ENCODE data around the gene SMIM1.

The SMIM1 gene

DNA sequence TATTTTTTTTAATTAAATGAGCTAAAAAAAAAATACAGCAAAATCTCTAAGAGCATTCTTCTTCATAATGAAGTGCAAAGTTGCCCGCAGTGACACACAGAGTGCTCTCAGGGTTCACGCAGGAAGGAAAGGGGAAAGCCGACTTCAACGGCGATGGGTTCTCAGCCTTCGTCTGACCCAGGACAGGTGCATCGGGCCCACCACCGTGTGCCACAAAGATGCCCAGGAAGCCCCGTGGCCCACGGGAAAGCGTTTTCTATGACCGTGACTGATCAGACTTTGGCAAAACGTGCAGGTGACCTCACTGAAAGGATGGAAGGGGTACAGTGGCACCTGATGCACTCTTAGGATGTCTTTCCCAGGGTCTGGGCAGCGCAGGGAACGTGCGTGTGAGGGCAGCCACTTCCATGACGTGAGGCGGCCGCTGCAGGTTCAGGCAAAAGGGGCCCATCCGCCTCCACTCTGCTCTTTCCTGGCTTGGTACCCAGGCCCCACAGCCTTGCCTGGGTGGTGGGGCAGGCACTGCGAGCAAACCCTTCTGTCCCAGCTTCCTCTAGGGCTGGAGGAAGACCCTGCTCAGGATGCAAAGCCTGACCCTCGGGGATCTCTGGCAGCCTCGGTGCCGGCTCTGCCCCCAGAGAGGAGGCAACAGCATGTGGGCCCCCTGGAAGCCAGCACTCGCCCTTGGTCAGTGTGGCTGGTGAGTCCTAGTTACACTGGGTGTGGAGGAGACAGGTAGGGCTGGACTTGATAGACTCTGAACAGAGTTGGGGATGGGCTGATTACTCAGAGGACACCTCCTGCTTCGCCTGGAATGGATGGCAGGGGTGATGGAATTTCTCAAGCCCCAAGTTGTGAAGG is 15.4 kb downstream of the SMIM1 start:
- Histone ChIP-seq H3K4me3 (ENCODE audit: low read length, poor library complexity, severe bottlenecking) (no peak overlapping the region), H3K36me3 (ENCODE audit: insufficient read depth, low read length) (peaks cover 53% of the 10 kb centered on the region; the same call in 1 of the 2 replicates), H3K9ac (ENCODE audit: low read depth, low read length, poor library complexity, severe bottlenecking) (no peak overlapping the region), H3F3A (ENCODE audit: low read depth) (no peaks in the 10 kb centered on the region), H3K4me2 (ENCODE audit: low read depth, low read length, poor library complexity, severe bottlenecking) (no peak overlapping the region), H3K9me2 (replicated peaks; ENCODE audit: low read depth, low read length) (no peaks in the 10 kb centered on the region), H3K27me3 (ENCODE audit: insufficient read depth, low read length, poor library complexity, severe bottlenecking) (no peaks in the 10 kb centered on the region), H3K9me3 (ENCODE audit: insufficient read depth, low read depth, low read length) (no peaks in the 10 kb centered on the region), H2AFZ (ENCODE audit: low read length) (no peak overlapping the region), H4K20me1 (ENCODE audit: insufficient read depth, low read length, poor library complexity, severe bottlenecking) (peaks cover 15% of the 10 kb centered on the region), H3K4me1 (ENCODE audit: insufficient read depth, low read length, poor library complexity, severe bottlenecking) (peaks cover 4% of the 10 kb centered on the region), H3K79me2 (ENCODE audit: insufficient read depth, low read length) (peaks cover 45% of the 10 kb centered on the region)
- TF ChIP-seq, protein P1, sequence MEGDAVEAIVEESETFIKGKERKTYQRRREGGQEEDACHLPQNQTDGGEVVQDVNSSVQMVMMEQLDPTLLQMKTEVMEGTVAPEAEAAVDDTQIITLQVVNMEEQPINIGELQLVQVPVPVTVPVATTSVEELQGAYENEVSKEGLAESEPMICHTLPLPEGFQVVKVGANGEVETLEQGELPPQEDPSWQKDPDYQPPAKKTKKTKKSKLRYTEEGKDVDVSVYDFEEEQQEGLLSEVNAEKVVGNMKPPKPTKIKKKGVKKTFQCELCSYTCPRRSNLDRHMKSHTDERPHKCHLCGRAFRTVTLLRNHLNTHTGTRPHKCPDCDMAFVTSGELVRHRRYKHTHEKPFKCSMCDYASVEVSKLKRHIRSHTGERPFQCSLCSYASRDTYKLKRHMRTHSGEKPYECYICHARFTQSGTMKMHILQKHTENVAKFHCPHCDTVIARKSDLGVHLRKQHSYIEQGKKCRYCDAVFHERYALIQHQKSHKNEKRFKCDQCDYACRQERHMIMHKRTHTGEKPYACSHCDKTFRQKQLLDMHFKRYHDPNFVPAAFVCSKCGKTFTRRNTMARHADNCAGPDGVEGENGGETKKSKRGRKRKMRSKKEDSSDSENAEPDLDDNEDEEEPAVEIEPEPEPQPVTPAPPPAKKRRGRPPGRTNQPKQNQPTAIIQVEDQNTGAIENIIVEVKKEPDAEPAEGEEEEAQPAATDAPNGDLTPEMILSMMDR (conservative IDR thresholded peaks at IDR 0.05; ENCODE audit: low read length) = no peak
- TF ChIP-seq EZH2phosphoT487 (IDR thresholded peaks at IDR 0.05; ENCODE audit: borderline replicate concordance) = no peak

DNA sequence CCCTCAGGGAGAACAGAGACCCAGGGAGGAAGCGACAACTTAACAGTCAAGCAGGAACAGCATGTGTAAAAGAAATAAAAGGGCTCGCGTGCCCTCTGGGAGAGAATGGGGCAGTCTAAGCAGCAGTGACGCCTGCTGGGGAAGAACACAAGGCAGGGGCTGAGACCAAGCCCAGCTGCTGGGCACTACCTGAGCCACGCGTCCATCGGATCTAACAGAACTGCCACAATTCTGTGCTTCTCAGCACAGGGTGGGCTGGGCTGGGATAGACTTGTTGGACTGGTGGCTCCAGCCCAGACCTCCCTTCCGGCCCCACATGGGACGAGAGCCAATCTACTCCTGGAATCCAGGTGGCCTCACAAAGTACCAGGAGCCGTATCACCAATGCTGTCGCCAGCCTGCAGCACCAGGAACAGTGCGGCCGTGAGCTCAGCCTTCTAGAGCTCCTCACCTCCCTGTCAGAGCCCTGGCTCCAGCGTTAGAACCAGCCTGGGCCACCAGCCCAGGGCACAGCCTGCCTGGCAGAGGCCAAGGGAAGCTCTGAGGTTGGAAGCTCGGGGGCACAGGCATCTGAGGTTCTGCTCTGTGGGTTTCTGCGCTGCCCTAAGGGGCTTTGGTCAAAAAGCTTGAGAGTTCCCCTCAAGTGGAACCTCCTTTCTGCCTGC is 16.3 kb downstream of the SMIM1 start:
- Histone ChIP-seq H3K4me3 (ENCODE audit: low read length, poor library complexity, severe bottlenecking) (no peak overlapping the region), H3K27me3 (ENCODE audit: insufficient read depth, low read length, poor library complexity, severe bottlenecking) (no peaks in the 10 kb centered on the region), H3F3A (ENCODE audit: low read depth) (no peaks in the 10 kb centered on the region), H2AFZ (ENCODE audit: low read length) (no peak overlapping the region), H3K4me1 (ENCODE audit: insufficient read depth, low read length, poor library complexity, severe bottlenecking) (peaks cover 13% of the 10 kb centered on the region), H3K79me2 (ENCODE audit: insufficient read depth, low read length) (peaks cover 54% of the 10 kb centered on the region), H3K36me3 (ENCODE audit: insufficient read depth, low read length) (peaks cover 44% of the 10 kb centered on the region; the same call in 1 of the 2 replicates), H3K9ac (ENCODE audit: low read depth, low read length, poor library complexity, severe bottlenecking) (no peak overlapping the region), H3K9me3 (ENCODE audit: insufficient read depth, low read depth, low read length) (no peaks in the 10 kb centered on the region), H4K20me1 (ENCODE audit: insufficient read depth, low read length, poor library complexity, severe bottlenecking) (peaks cover 24% of the 10 kb centered on the region), H3K9me2 (replicated peaks; ENCODE audit: low read depth, low read length) (no peaks in the 10 kb centered on the region), H3K4me2 (ENCODE audit: low read depth, low read length, poor library complexity, severe bottlenecking) (no peak overlapping the region)
- no peak for TF ChIP-seq EZH2phosphoT487 (IDR thresholded peaks at IDR 0.05; ENCODE audit: borderline replicate concordance)
- TF ChIP-seq, protein P1 (conservative IDR thresholded peaks at IDR 0.05; ENCODE audit: low read length) = no peak

DNA sequence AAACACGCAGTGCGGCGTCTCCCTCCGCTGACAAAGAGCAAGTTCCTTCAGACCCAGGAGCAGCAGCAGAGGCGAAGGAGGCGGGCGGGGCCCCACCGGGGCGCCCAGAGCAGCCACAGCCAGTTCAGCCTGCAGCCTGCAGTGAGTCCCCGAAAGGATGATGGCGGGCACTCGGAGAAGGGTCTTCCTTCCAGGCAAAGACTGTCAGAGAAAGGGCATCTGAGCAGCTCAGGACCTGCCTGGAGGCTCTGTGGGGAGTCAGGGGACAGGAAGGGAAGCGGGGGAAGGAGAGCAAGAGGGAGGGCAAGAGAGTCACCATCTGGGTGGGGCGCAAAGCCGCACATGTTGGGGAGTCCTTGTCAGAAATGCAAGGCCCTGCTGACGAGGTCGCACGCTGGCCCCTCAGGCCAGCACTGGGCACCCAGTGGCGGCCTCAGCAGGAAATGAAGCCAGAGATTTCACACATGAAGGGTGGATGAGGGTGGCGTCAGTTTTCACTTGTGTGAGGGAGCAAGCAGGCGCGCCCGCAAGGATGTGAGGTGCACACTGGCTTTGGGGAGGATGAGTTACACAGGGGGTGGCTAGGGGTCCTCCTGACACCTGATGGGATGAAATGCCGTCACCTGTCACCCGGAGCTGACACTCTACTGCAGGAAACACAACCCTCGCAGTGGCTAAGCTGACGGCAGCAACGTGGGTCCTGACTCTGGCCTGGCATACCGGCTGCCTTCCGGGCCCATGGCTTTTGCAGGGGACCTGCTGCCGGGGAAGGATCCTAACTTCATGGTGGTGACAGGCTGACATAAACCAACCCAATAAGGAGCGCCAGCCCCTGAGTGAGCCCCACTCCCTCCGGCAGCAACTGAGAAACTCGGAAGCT is 17.1 kb downstream of the SMIM1 start:
- Histone ChIP-seq H3K4me1 (ENCODE audit: insufficient read depth, low read length, poor library complexity, severe bottlenecking) (peaks cover 19% of the 10 kb centered on the region), H3K4me2 (ENCODE audit: low read depth, low read length, poor library complexity, severe bottlenecking) (no peak overlapping the region), H2AFZ (ENCODE audit: low read length) (no peak overlapping the region), H3K9me3 (ENCODE audit: insufficient read depth, low read depth, low read length) (no peaks in the 10 kb centered on the region), H3F3A (ENCODE audit: low read depth) (no peaks in the 10 kb centered on the region), H3K9ac (ENCODE audit: low read depth, low read length, poor library complexity, severe bottlenecking) (no peak overlapping the region), H3K27me3 (ENCODE audit: insufficient read depth, low read length, poor library complexity, severe bottlenecking) (no peaks in the 10 kb centered on the region), H4K20me1 (ENCODE audit: insufficient read depth, low read length, poor library complexity, severe bottlenecking) (peaks cover 30% of the 10 kb centered on the region), H3K9me2 (replicated peaks; ENCODE audit: low read depth, low read length) (no peaks in the 10 kb centered on the region), H3K4me3 (ENCODE audit: low read length, poor library complexity, severe bottlenecking) (no peak overlapping the region), H3K36me3 (ENCODE audit: insufficient read depth, low read length) (peaks cover 36% of the 10 kb centered on the region; the same call in 1 of the 2 replicates), H3K79me2 (ENCODE audit: insufficient read depth, low read length) (peaks cover 62% of the 10 kb centered on the region)
- TF ChIP-seq, protein P1 (conservative IDR thresholded peaks at IDR 0.05; ENCODE audit: low read length) = no peak
- TF ChIP-seq EZH2phosphoT487 (IDR thresholded peaks at IDR 0.05; ENCODE audit: borderline replicate concordance) = no peak

Data from Loucy (cell line).